SH-SY5Y (cell line): Measurements from ENCODE around the gene PPP3R1.

Experiments used
- GATA2 ChIP-seq: IDR thresholded peaks from 2 replicates; pipeline ENCODE4 v1.6.1; 2011; ENCODE audit warnings: mild to moderate bottlenecking, low read depth, low read length
- GATA3 ChIP-seq: IDR thresholded peaks from 2 replicates; pipeline ENCODE4 v1.6.1; 2011; ENCODE audit warnings: low read depth, mild to moderate bottlenecking, low read length, moderate library complexity

GRCh38 chr2:68245672-68246071 is 6.7 kb downstream of the PPP3R1 start:
- TF ChIP-seq GATA2 (no peak), GATA3 (no peak)
